Measurements from ENCODE around the gene PTPRD. TPM values are rescaled to one million over a fixed set of nuclear protein-coding genes. Genes with fewer than 3 reads are reported as not detected.

Gene PTPRD
- total and polyA plus RNA-seq, 2 of the 4 experiments (the other 2 are of a cell fraction), result 0.07 to 0.18 TPM

DNA sequence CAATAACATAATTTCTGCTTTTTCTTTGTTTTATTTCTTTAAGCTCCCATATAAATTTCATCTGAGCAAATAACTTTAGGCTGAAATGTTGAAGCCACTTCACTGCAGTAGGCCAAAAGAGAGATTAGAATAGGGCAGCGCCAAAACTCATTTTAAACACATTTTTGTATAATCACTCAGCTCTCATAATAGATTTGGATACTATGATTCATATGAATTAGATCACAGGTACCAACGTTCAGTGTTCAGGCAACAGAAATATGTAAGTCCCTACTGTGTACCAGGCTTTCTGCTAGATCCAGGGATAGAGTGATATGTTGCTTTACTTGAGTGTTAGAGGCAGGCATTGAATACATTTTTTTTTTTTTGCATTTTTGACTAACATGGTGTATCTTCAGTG, 370.5 kb downstream of the PTPRD start:
- no CpG with 5 or more reads among the region's 2 CpGs for WGBS, 2 experiments (ENCODE audit: extremely low coverage in 2 of 2, insufficient read length in 1 of 2)
- TF ChIP-seq POLR2A (IDR thresholded peaks at IDR 0.05; ENCODE audit: low read depth, low read length) (no peak), BHLHE40 (IDR thresholded peaks at IDR 0.05; ENCODE audit: low read depth, low read length) (no peak)
- Histone ChIP-seq H3K9me1 (ENCODE audit: insufficient read depth, low read length) (no peaks in the 10 kb centered on the region), H3K9me3 (ENCODE audit: control insufficient read depth, insufficient read depth, low read length) (no peaks in the 10 kb centered on the region), H2BK5ac (ENCODE audit: low read depth, low read length, poor library complexity, severe bottlenecking) (no peak overlapping the region), H2BK20ac (ENCODE audit: low read depth, low read length) (no peak overlapping the region), H3K56ac (ENCODE audit: extremely low read depth, insufficient read depth, low read length) (no peak overlapping the region), H2AFZ (replicated peaks; ENCODE audit: low read length, poor library complexity) (no peak overlapping the region), H4K20me1 (ENCODE audit: insufficient read depth, low read length) (no peaks in the 10 kb centered on the region), H3K27ac (ENCODE audit: insufficient read depth, low read length) (no peak overlapping the region), H3K14ac (replicated peaks; ENCODE audit: low read depth, low read length) (no peak overlapping the region), H3K4me3 (ENCODE audit: insufficient read depth, low read depth, low read length) (no peak overlapping the region), H4K8ac (ENCODE audit: low read depth in 2 of 2, low read length in 2 of 2) (no peak overlapping the region), H3K18ac (ENCODE audit: low read depth, low read length) (no peak overlapping the region), H3K23ac (ENCODE audit: low read depth, low read length) (no peak overlapping the region), H3K27me3 (ENCODE audit: control insufficient read depth, insufficient read depth, low read length) (no peaks in the 10 kb centered on the region), H3K36me3 (ENCODE audit: control insufficient read depth, insufficient read depth, low read length) (no peaks in the 10 kb centered on the region), H3K4me2 (ENCODE audit: low read depth, low read length) (no peak overlapping the region), H3K79me1 (ENCODE audit: low read depth in 1 of 2, low read length in 2 of 2) (no peaks in the 10 kb centered on the region), H2AK5ac (ENCODE audit: low read depth, low read length) (no peak overlapping the region), H3K4me1 (ENCODE audit: control insufficient read depth, insufficient read depth, low read length) (no peaks in the 10 kb centered on the region), H4K91ac (ENCODE audit: insufficient read depth, low read depth, low read length) (no peak overlapping the region), H3K4ac (ENCODE audit: low read depth, low read length) (no peak overlapping the region), H3K9ac (ENCODE audit: low read depth, low read length) (no peak overlapping the region), H4K5ac (ENCODE audit: low read depth, low read length) (no peak overlapping the region), H2BK15ac (ENCODE audit: low read depth, low read length) (no peak overlapping the region), H2BK120ac (ENCODE audit: low read depth, low read length) (no peak overlapping the region), H2AK9ac (replicated peaks; ENCODE audit: low read depth, low read length, poor library complexity) (no peak overlapping the region)
- POLR2A ChIA-PET (ENCODE audit: unreplicated experiment), result no interaction called here
- no peak for ATAC-seq (ENCODE audit: low read depth)
- dilution Hi-C loops (cut with HindIII; ENCODE audit: low sequenced_read_pairs, unreplicated experiment), result no loop called here
- in situ Hi-C loops (cut with MboI; ENCODE audit: low sequenced_read_pairs), result no loop called here
- DNase-seq, result no peak
- intact Hi-C loops (cut with micrococcal nuclease), result no loop called here
- CTCF ChIA-PET, result interaction anchor here (1.0 kb wide), 1 partner anchor 15 kb away, joined by 4 read pairs; no protein-coding TSS in a partner anchor
- BruUV-seq (replicated peaks), result no TSS peak
